AG09319 (cell line): ENCODE data around the gene TMEM196.
"Not testable (repeated sequence)": the region's sequence is repeated elsewhere in the genome, so short reads cannot be mapped to it uniquely, and the experiment has no call there.

ENCODE experiments used
- DNase-seq: peaks from one replicate; pipeline ENCODE4 v3.0.0-alpha.2; 2010; ENCODE audit warnings: low read depth; ENCODE audit errors: extremely low read depth
- TF ChIP-seq, protein P1 (sequence below): IDR thresholded peaks from 2 replicates; pipeline ENCODE4 v1.5.1; 2011; ENCODE audit warnings: low read depth, mild to moderate bottlenecking, inconsistent platforms, low read length, moderate library complexity

TMEM196 gene

DNA sequence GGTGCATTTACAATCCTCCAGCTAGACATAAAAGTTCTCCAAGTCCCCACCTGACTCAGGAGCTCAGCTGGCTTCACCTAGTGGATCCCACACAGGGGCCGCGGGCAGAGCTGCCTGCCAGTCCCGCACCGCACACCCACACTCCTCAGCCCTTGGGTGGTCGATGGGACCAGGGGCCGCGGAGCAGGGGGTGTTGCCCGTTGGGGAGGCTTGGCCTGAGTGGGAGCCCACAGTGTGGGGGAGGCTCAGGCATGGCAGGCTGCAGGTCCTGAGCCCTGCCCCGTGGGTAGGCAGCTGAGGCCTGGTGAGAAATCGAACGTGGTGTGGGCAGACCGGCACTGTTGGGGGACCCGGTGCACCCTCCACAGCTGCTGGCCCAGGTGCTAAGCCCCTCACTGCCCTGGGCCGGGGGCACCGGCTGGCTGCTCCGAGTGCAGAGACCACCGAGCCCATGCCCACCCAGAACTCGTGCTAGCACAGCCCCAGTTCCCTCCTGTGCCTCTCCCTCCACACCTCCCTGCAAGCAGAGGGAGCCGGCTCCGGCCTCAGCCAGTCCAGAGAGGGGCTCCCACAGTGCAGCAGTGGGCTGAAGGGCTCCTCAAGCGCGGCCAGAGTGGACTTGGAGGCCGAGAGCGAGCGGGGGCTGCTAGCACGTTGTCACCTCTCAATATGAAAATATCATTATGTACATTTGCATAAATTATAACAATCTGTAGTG is 81.1 kb downstream of the TMEM196 start:
- DNase-seq: no peak
- TF ChIP-seq, protein P1, sequence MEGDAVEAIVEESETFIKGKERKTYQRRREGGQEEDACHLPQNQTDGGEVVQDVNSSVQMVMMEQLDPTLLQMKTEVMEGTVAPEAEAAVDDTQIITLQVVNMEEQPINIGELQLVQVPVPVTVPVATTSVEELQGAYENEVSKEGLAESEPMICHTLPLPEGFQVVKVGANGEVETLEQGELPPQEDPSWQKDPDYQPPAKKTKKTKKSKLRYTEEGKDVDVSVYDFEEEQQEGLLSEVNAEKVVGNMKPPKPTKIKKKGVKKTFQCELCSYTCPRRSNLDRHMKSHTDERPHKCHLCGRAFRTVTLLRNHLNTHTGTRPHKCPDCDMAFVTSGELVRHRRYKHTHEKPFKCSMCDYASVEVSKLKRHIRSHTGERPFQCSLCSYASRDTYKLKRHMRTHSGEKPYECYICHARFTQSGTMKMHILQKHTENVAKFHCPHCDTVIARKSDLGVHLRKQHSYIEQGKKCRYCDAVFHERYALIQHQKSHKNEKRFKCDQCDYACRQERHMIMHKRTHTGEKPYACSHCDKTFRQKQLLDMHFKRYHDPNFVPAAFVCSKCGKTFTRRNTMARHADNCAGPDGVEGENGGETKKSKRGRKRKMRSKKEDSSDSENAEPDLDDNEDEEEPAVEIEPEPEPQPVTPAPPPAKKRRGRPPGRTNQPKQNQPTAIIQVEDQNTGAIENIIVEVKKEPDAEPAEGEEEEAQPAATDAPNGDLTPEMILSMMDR: no peak

DNA sequence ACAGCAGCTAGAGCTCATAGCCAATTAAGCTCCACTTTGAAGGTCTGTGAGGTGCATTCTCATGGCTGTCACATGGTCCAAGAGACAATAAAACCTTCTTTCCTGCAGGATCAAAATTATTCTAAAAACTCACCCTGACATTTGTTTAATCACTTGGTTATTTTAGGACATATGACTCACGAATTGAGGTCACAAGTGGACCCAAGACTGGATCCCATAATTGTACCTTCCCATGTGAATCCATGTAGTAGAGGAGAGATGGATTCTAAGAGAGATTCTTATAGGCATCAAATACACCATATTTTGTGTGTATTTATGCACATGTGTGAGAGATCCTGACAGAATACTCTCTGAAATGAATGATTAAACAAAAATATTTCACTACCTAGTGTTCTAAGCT is 82.7 kb downstream of the TMEM196 start:
- no peak for DNase-seq
- TF ChIP-seq, protein P1: no peak

DNA sequence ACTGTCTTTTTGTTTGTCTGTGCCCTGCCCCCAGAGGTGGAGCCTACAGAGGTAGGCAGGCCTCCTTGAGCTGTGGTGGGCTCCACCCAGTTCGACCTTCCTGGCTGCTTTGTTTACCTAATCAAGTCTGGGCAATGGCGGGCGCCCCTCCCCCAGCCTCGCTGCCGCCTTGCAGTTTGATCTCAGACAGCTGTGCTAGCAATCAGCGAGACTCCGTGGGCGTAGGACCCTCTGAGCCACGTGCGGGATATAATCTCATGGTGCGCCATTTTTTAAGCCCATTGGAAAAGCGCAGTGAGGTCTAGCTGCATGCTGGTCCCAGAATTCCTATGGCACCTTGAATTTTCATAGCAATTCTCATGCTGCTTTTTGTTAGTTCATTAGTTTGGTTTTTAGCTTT is 84.3 kb downstream of the TMEM196 start:
- not testable (repeated sequence) for DNase-seq

DNA sequence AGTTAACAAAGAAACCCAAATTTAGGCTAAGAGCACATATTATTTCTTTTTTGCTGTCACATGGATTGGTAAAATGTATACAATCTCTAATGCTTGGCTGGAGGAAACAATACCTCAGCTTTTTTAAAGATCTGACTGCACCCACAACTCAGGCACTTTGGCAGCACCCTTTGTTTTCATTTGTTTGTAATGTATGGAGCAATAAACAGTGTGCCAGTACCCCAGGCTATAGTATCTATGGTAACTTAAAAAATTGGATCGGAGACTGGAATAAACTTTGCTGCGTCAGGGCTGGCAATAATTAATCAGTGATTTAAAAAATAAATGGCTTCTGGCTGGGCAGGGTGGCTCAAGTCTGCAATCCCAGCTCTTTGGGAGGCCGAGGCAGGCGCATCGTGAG is 91.8 kb downstream of the TMEM196 start:
- TF ChIP-seq, protein P1: no peak
- no peak for DNase-seq

DNA sequence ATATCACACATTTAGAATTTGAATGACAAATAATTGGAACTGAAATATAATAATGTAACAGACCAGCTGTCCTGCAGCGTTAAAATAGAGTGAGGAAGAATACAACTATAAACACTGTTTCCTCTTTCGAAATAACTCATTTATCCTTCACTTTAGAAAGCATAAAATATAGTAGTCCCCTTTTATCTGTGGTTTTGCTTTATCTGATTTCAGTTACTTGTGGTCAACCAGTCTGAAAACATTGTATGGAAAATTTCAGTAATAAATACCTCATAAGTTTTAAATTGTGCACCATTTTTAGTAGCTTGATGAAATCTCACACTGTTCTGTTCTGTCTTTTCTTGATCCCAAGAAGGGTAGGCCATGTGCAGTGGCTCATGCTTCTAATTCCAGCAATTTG is 96.2 kb downstream of the TMEM196 start:
- TF ChIP-seq, protein P1: no peak

DNA sequence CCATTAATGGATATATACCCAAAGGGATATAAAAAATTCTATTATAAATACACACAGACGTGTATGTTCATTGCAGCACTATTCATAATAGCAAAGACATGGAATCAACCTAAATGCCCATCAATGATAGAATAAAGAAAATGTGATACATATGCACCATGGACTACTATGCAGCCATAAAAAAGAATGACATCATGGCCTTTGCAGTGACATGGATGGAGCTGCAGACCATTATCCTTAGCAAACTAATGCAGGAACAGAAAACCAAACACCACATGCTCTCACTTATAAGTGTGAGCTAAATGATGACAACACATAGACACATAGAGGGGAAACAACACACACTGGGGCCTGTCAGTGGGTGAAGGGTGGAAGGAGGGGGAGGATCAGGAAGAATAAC is 97.6 kb downstream of the TMEM196 start:
- TF ChIP-seq, protein P1: no peak
- no peak for DNase-seq

More for the DNA sequence above, 96.2 kb downstream of the TMEM196 start:
- no peak for DNase-seq

DNA sequence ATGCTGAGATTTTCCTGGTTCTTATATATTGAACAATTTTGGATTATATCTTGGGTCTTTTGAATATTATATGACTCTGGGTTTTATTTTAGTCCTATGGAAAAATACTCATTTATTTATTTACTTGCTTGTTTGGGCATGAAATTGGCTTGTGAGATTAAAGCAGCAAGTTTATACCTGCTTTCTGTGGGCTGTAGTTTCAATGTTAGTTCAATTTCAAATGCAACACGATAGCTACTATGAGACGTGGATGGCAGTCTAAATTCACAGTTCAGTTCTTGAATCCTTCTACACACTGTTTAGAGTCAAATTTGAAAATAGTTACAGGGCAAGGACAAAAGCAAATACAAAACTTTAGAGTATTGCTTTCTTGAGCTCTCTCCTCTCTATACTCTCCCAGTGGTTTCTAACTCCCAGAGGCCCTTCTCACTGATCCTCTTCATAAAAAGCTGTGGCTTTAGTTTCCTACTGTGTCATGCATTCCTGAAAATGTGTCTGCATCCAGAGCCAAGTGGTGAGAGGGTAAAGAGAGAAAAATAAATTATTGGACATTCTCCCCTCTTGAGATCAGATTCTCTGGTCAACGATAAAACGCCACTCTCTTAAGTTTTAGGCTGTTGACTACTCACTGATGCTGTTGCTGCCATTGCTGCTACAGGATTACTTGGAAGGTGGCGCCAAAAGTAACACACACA is 99.0 kb downstream of the TMEM196 start:
- TF ChIP-seq, protein P1: no peak
- DNase-seq: no peak

DNA sequence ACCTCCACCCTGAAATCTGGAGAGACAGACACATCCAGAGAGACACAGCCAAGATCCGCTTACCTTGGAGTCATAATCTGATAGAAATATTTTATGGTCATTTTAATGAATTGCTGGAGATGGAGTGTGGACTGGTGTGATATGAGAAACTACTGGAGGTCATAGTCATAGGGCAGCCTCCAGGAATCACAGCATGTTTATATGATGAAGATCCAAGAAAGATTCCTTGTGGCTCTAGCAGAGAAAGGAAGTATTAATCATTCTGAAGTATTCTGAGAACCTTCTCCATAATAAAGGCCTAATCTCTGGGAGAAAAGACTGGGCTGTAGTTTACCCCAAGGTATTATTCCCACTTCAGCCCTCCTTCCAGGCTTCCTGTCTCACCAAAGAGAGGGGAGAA is 102.6 kb downstream of the TMEM196 start:
- no peak for DNase-seq
- TF ChIP-seq, protein P1: no peak
